ENCODE measurements around the gene PNKD.

PNKD gene

DNA sequence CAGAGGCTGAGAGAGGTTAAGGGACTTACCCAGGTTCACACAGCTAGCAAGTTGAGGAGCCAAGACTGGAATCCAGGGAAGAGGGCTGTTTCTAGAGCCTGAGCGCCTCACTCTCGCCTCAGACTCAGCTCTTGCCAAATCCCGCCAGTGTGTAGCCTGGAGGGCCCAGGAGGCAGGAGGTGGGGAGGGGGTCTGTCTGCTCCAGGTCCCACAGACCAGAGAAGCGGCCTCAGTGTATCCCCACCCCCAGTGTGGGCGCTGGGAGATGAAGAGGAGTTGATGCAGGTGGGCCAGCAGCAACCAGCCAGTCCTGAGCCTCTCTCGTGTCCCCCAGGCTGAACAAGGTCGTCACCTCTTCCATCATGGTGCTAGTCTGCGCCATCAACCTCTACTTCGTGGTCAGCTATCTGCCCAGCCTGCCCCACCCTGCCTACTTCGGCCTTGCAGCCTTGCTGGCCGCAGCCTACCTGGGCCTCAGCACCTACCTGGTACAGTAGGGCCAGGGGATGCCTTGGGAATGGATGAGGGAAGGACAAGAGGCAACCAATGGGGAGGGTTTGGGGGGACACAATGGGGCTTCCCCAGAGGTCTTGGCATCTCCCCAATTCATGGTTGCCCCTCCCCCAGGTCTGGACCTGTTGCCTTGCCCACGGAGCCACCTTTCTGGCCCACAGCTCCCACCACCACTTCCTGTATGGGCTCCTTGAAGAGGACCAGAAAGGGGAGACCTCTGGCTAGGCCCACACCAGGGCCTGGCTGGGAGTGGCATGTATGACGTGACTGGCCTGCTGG lies 124.2 kb downstream of the PNKD start:
- no peak for ATAC-seq (replicated peaks)
- Mint-ChIP-seq H3K9me3 (no peaks in the 10 kb centered on the region), H3K4me3 (no peak overlapping the region), H3K36me3 (no peaks in the 10 kb centered on the region), H3K27ac (peak overlapping the region; percentile 42), H3K4me1 (peaks cover 30 to 50% of the 10 kb centered on the region in 2 donors), H3K27me3 (peaks cover 0 to 7% of the 10 kb centered on the region in 2 donors)
- no peak for DNase-seq

DNA sequence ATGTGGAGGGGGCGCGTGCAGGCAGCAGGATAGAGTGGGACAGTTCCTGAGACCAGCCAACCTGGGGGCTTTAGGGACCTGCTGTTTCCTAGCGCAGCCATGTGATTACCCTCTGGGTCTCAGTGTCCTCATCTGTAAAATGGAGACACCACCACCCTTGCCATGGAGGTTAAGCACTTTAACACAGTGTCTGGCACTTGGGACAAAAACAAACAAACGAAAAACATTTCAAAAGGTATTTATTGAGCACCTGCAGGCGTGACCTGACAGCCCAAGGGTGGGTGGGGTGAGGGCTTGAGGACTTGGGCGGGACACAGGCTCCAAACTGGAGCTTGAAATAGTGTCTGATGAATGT lies 124.7 kb downstream of the PNKD start:
- H3K27me3 Mint-ChIP-seq: peaks cover 0 to 7% of the 10 kb centered on the region in 2 donors
- no peak for ATAC-seq (replicated peaks)
- no peak for DNase-seq
- peak overlapping the region; percentile 42 for H3K27ac Mint-ChIP-seq
- H3K9me3 Mint-ChIP-seq: no peaks in the 10 kb centered on the region
- peaks cover 30 to 52% of the 10 kb centered on the region in 2 donors for H3K4me1 Mint-ChIP-seq
- no peak overlapping the region for H3K4me3 Mint-ChIP-seq
- H3K36me3 Mint-ChIP-seq: no peaks in the 10 kb centered on the region

- DNase-seq (no peak), ATAC-seq (replicated peaks) (no peak)
- H3K4me1 Mint-ChIP-seq: peaks cover 30 to 56% of the 10 kb centered on the region in 2 donors
- H3K27ac Mint-ChIP-seq: peak overlapping the region; percentile 97
- peaks cover 0 to 7% of the 10 kb centered on the region in 2 donors for H3K27me3 Mint-ChIP-seq
- peak overlapping the region; percentile 95 to 99 for H3K4me3 Mint-ChIP-seq
- H3K9me3 Mint-ChIP-seq: no peaks in the 10 kb centered on the region
- no peaks in the 10 kb centered on the region for H3K36me3 Mint-ChIP-seq
Measured at GRCh38 chr2:218395456-218395825, 125.1 kb downstream of the PNKD start.

- peak overlapping the region; percentile 95 to 99 for H3K4me3 Mint-ChIP-seq
- H3K27me3 Mint-ChIP-seq: peaks cover 0 to 7% of the 10 kb centered on the region in 2 donors
- H3K4me1 Mint-ChIP-seq: peaks cover 33 to 59% of the 10 kb centered on the region in 2 donors
- DNase-seq (peak; percentile 93), ATAC-seq (replicated peaks) (peak; percentile 69 to 70)
- H3K9me3 Mint-ChIP-seq: no peaks in the 10 kb centered on the region
- H3K36me3 Mint-ChIP-seq: no peaks in the 10 kb centered on the region
- H3K27ac Mint-ChIP-seq: peak overlapping the region; percentile 97
Measured at GRCh38 chr2:218395826-218396687, 125.7 kb downstream of the PNKD start.
